Measurements from ENCODE around the gene NTN5.

Gene NTN5

DNA sequence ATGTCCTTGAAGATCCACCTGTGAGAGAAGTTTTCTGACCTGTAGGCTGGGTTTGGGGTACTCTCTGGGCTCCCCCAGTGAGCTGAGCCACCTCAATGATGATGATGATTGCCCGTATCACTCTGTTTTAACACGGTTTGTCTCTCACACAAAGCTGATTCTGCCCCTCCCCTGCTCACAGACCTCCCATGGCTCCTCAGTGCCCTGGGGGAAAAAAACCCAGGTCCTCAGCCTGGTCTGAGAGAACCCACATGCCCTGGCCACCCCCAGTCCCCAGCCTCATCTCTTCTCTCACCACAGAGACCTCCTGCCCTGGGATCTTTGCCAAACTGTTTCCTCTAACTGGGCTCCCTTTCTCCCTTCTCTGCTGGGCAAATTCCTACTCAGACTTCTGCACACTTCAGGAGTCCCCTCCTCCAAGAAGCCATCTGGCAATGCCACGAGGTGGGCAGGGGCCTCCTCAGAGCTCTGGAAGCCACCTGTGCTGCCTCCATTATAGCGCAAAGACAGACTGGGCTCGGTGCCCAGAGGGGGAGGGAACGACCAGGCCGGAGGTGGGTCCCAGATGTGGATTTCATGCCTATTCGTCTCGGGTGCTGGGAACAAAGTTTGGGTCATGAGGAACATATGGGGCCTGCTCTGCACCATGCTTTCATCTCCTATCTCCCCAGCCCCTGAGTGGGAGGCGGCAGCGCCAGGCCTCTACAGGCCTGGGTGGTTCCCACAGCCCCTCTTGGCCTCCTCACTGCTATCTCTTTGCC lies 18.3 kb downstream of the NTN5 start:
- no peaks in the 10 kb centered on the region for H3K27me3 ChIP-seq (replicated peaks)
- in situ Hi-C loops (cut with HindIII; ENCODE audit: low pct_ligation_motif_present, low sequenced_read_pairs), result no loop called here
- no peak overlapping the region for H3K4me3 ChIP-seq (ENCODE audit: low read depth, low read length)
- TF ChIP-seq, protein P1, sequence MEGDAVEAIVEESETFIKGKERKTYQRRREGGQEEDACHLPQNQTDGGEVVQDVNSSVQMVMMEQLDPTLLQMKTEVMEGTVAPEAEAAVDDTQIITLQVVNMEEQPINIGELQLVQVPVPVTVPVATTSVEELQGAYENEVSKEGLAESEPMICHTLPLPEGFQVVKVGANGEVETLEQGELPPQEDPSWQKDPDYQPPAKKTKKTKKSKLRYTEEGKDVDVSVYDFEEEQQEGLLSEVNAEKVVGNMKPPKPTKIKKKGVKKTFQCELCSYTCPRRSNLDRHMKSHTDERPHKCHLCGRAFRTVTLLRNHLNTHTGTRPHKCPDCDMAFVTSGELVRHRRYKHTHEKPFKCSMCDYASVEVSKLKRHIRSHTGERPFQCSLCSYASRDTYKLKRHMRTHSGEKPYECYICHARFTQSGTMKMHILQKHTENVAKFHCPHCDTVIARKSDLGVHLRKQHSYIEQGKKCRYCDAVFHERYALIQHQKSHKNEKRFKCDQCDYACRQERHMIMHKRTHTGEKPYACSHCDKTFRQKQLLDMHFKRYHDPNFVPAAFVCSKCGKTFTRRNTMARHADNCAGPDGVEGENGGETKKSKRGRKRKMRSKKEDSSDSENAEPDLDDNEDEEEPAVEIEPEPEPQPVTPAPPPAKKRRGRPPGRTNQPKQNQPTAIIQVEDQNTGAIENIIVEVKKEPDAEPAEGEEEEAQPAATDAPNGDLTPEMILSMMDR (IDR thresholded peaks at IDR 0.05; ENCODE audit: low read depth, low read length, missing control alignments), result no peak
- H3K36me3 ChIP-seq (replicated peaks), result no peaks in the 10 kb centered on the region
- no peak for DNase-seq
- no peak overlapping the region for H3K27ac ChIP-seq

DNA sequence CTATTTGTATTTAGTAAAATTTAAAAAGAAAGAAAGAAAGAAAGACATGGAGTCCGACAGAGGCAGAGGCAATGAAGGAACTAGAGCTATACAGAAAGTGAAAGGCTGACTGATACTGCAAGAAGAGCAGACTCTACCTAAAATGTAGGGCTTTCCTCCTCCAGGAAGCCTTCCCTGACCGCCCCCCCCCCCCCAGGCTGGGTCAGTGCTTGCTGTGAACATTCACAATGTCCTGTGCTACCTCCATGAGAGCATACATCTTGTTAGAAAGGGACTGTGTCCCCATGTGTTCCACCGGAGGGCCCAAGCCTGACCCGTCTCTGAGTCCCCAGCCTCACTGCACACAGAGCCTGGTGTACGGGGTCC lies 21.2 kb downstream of the NTN5 start:
- H3K27ac ChIP-seq, result no peak overlapping the region
- no peak for DNase-seq
- H3K4me3 ChIP-seq (ENCODE audit: low read depth, low read length), result no peak overlapping the region
- no peaks in the 10 kb centered on the region for H3K36me3 ChIP-seq (replicated peaks)
- no peaks in the 10 kb centered on the region for H3K27me3 ChIP-seq (replicated peaks)
- in situ Hi-C loops (cut with HindIII; ENCODE audit: low pct_ligation_motif_present, low sequenced_read_pairs), result no loop called here
- TF ChIP-seq, protein P1 (IDR thresholded peaks at IDR 0.05; ENCODE audit: low read depth, low read length, missing control alignments), result no peak

DNA sequence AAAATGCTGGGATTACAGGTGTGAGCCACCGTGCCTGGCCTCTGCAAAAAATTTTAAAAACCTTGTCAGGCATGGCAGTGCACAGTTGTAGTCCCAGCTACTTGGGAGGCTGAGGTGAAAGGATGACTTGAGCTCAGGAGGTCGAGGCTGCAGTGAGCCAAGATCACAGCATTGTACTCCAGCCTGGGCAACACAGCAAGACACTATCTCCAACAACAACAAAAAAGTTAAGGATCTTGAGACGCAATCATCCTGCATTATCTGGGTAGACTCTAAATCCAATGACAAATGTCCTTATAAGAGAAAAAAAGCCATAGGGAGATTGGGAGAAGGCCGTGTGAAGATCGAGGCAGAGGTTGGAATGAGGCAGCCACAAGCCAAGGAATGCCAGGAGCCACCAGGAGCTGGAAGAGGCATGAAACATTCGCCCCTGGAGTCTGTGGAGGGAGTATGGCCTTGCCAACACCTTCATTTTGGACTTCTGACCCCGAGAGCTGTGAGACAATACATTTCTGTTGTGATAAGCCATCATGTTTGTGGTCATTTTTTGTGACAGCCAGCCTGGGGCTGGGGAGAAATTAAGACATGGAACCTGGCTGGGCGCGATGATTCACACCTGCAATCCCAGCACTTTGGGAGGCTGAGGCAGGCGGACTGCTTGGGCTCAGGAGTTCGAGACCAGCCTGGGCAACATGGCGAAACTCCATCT lies 21.7 kb downstream of the NTN5 start:
- Histone ChIP-seq H3K27ac (no peak overlapping the region), H3K4me3 (ENCODE audit: low read depth, low read length) (no peak overlapping the region), H3K27me3 (replicated peaks) (no peaks in the 10 kb centered on the region), H3K36me3 (replicated peaks) (no peaks in the 10 kb centered on the region)
- DNase-seq, result no peak
- in situ Hi-C loops (cut with HindIII; ENCODE audit: low pct_ligation_motif_present, low sequenced_read_pairs), result no loop called here
- TF ChIP-seq, protein P1 (IDR thresholded peaks at IDR 0.05; ENCODE audit: low read depth, low read length, missing control alignments), result no peak

- Histone ChIP-seq H3K27me3 (replicated peaks) (no peaks in the 10 kb centered on the region), H3K36me3 (replicated peaks) (no peaks in the 10 kb centered on the region), H3K27ac (no peak overlapping the region), H3K4me3 (ENCODE audit: low read depth, low read length) (no peak overlapping the region)
- TF ChIP-seq, protein P1 (IDR thresholded peaks at IDR 0.05; ENCODE audit: low read depth, low read length, missing control alignments), result no peak
- in situ Hi-C loops (cut with HindIII; ENCODE audit: low pct_ligation_motif_present, low sequenced_read_pairs), result no loop called here
- DNase-seq, result no peak
Observed at GRCh38 chr19:48648134-48648533, 24.7 kb downstream of the NTN5 start.

- Histone ChIP-seq H3K36me3 (replicated peaks) (no peaks in the 10 kb centered on the region), H3K27ac (no peak overlapping the region), H3K4me3 (ENCODE audit: low read depth, low read length) (no peak overlapping the region), H3K27me3 (replicated peaks) (no peaks in the 10 kb centered on the region)
- in situ Hi-C loops (cut with HindIII; ENCODE audit: low pct_ligation_motif_present, low sequenced_read_pairs), result no loop called here
- DNase-seq, result no peak
- TF ChIP-seq, protein P1 (IDR thresholded peaks at IDR 0.05; ENCODE audit: low read depth, low read length, missing control alignments), result no peak
Observed at GRCh38 chr19:48646722-48647216, 26.0 kb downstream of the NTN5 start.
